Measurements from ENCODE around the gene PELO.

The PELO gene

GRCh38 chr5:52773342-52773741 is 14.4 kb upstream of the PELO start:
- Histone ChIP-seq H3K36me3 (ENCODE audit: insufficient read depth, low read length) (no peaks in the 10 kb centered on the region), H3K9ac (ENCODE audit: low read depth, low read length) (no peak overlapping the region), H3K4me1 (ENCODE audit: control insufficient read depth, insufficient read depth, low read length) (no peaks in the 10 kb centered on the region)

GRCh38 chr5:52774005-52774410 is 13.7 kb upstream of the PELO start:
- Histone ChIP-seq H3K4me1 (ENCODE audit: control insufficient read depth, insufficient read depth, low read length) (no peaks in the 10 kb centered on the region), H3K4me2 (ENCODE audit: low read length) (no peak overlapping the region), H3K4me3 (ENCODE audit: low read length) (no peak overlapping the region), H3K9me3 (replicated peaks; ENCODE audit: low read length) (no peaks in the 10 kb centered on the region), H3K36me3 (ENCODE audit: insufficient read depth, low read length) (no peaks in the 10 kb centered on the region), H3K9ac (ENCODE audit: low read depth, low read length) (no peak overlapping the region), H3K27me3 (ENCODE audit: control insufficient read depth, insufficient read depth, low read length) (no peaks in the 10 kb centered on the region)

More at GRCh38 chr5:52773342-52773741, 14.4 kb upstream of the PELO start:
- Histone ChIP-seq H3K27me3 (ENCODE audit: control insufficient read depth, insufficient read depth, low read length) (no peaks in the 10 kb centered on the region), H3K4me3 (ENCODE audit: low read length) (no peak overlapping the region), H3K9me3 (replicated peaks; ENCODE audit: low read length) (no peaks in the 10 kb centered on the region), H3K4me2 (ENCODE audit: low read length) (no peak overlapping the region)

GRCh38 chr5:52776116-52776515 is 11.6 kb upstream of the PELO start:
- no peaks in the 10 kb centered on the region for H3K27me3 ChIP-seq (ENCODE audit: control insufficient read depth, insufficient read depth, low read length)
- no peaks in the 10 kb centered on the region for H3K4me1 ChIP-seq (ENCODE audit: control insufficient read depth, insufficient read depth, low read length)
- no peaks in the 10 kb centered on the region for H3K9me3 ChIP-seq (replicated peaks; ENCODE audit: low read length)
- H3K9ac ChIP-seq (ENCODE audit: low read depth, low read length), result no peak overlapping the region
- H3K4me3 ChIP-seq (ENCODE audit: low read length), result no peak overlapping the region
- H3K36me3 ChIP-seq (ENCODE audit: insufficient read depth, low read length), result no peaks in the 10 kb centered on the region
- no peak overlapping the region for H3K4me2 ChIP-seq (ENCODE audit: low read length)

GRCh38 chr5:52777186-52777585 is 10.5 kb upstream of the PELO start:
- Histone ChIP-seq H3K9ac (ENCODE audit: low read depth, low read length) (no peak overlapping the region), H3K9me3 (replicated peaks; ENCODE audit: low read length) (no peaks in the 10 kb centered on the region), H3K4me1 (ENCODE audit: control insufficient read depth, insufficient read depth, low read length) (no peaks in the 10 kb centered on the region), H3K4me3 (ENCODE audit: low read length) (no peak overlapping the region), H3K36me3 (ENCODE audit: insufficient read depth, low read length) (no peaks in the 10 kb centered on the region), H3K4me2 (ENCODE audit: low read length) (no peak overlapping the region), H3K27me3 (ENCODE audit: control insufficient read depth, insufficient read depth, low read length) (no peaks in the 10 kb centered on the region)

GRCh38 chr5:52778781-52779180 is 8.9 kb upstream of the PELO start:
- Histone ChIP-seq H3K4me2 (ENCODE audit: low read length) (no peak overlapping the region), H3K9ac (ENCODE audit: low read depth, low read length) (no peak overlapping the region), H3K36me3 (ENCODE audit: insufficient read depth, low read length) (no peaks in the 10 kb centered on the region), H3K27me3 (ENCODE audit: control insufficient read depth, insufficient read depth, low read length) (no peaks in the 10 kb centered on the region), H3K4me1 (ENCODE audit: control insufficient read depth, insufficient read depth, low read length) (peaks cover 11% of the 10 kb centered on the region), H3K9me3 (replicated peaks; ENCODE audit: low read length) (no peaks in the 10 kb centered on the region), H3K4me3 (ENCODE audit: low read length) (no peak overlapping the region)

GRCh38 chr5:52779213-52779612 is 8.5 kb upstream of the PELO start:
- Histone ChIP-seq H3K4me2 (ENCODE audit: low read length) (no peak overlapping the region), H3K4me3 (ENCODE audit: low read length) (no peak overlapping the region), H3K9me3 (replicated peaks; ENCODE audit: low read length) (no peaks in the 10 kb centered on the region), H3K4me1 (ENCODE audit: control insufficient read depth, insufficient read depth, low read length) (peaks cover 14% of the 10 kb centered on the region), H3K27me3 (ENCODE audit: control insufficient read depth, insufficient read depth, low read length) (no peaks in the 10 kb centered on the region), H3K36me3 (ENCODE audit: insufficient read depth, low read length) (no peaks in the 10 kb centered on the region), H3K9ac (ENCODE audit: low read depth, low read length) (no peak overlapping the region)

GRCh38 chr5:52783226-52783959 is 4.3 kb upstream of the PELO start:
- peaks cover 20% of the 10 kb centered on the region for H3K4me1 ChIP-seq (ENCODE audit: control insufficient read depth, insufficient read depth, low read length)
- H3K9me3 ChIP-seq (replicated peaks; ENCODE audit: low read length), result no peaks in the 10 kb centered on the region
- peak overlapping the region; percentile 31 for H3K4me2 ChIP-seq (ENCODE audit: low read length)
- H3K9ac ChIP-seq (ENCODE audit: low read depth, low read length), result peak overlapping the region; percentile 29
- H3K36me3 ChIP-seq (ENCODE audit: insufficient read depth, low read length), result no peaks in the 10 kb centered on the region
- H3K4me3 ChIP-seq (ENCODE audit: low read length), result no peak overlapping the region
- no peaks in the 10 kb centered on the region for H3K27me3 ChIP-seq (ENCODE audit: control insufficient read depth, insufficient read depth, low read length)

GRCh38 chr5:52784737-52785136 is 3.0 kb upstream of the PELO start:
- Histone ChIP-seq H3K4me2 (ENCODE audit: low read length) (no peak overlapping the region), H3K4me3 (ENCODE audit: low read length) (no peak overlapping the region)

GRCh38 chr5:52786391-52786790 is 1.3 kb upstream of the PELO start:
- H3K9ac ChIP-seq (ENCODE audit: low read depth, low read length), result no peak overlapping the region
- H3K4me2 ChIP-seq (ENCODE audit: low read length), result no peak overlapping the region
- H3K36me3 ChIP-seq (ENCODE audit: insufficient read depth, low read length), result no peaks in the 10 kb centered on the region
- peaks cover 32% of the 10 kb centered on the region for H3K4me1 ChIP-seq (ENCODE audit: control insufficient read depth, insufficient read depth, low read length)
- no peaks in the 10 kb centered on the region for H3K27me3 ChIP-seq (ENCODE audit: control insufficient read depth, insufficient read depth, low read length)
- no peak overlapping the region for H3K4me3 ChIP-seq (ENCODE audit: low read length)
- no peaks in the 10 kb centered on the region for H3K9me3 ChIP-seq (replicated peaks; ENCODE audit: low read length)

More at GRCh38 chr5:52784737-52785136, 3.0 kb upstream of the PELO start:
- no peaks in the 10 kb centered on the region for H3K27me3 ChIP-seq (ENCODE audit: control insufficient read depth, insufficient read depth, low read length)
- H3K9me3 ChIP-seq (replicated peaks; ENCODE audit: low read length), result no peaks in the 10 kb centered on the region
- H3K4me1 ChIP-seq (ENCODE audit: control insufficient read depth, insufficient read depth, low read length), result peaks cover 32% of the 10 kb centered on the region
- no peaks in the 10 kb centered on the region for H3K36me3 ChIP-seq (ENCODE audit: insufficient read depth, low read length)
- no peak overlapping the region for H3K9ac ChIP-seq (ENCODE audit: low read depth, low read length)

- H3K4me2 ChIP-seq (ENCODE audit: low read length), result peak overlapping the region; percentile 87
- H3K9ac ChIP-seq (ENCODE audit: low read depth, low read length), result peak overlapping the region; percentile 72
- no peaks in the 10 kb centered on the region for H3K9me3 ChIP-seq (replicated peaks; ENCODE audit: low read length)
- H3K4me3 ChIP-seq (ENCODE audit: low read length), result peak overlapping the region; percentile 77
- H3K27me3 ChIP-seq (ENCODE audit: control insufficient read depth, insufficient read depth, low read length), result no peaks in the 10 kb centered on the region
- H3K36me3 ChIP-seq (ENCODE audit: insufficient read depth, low read length), result no peaks in the 10 kb centered on the region
- peaks cover 32% of the 10 kb centered on the region for H3K4me1 ChIP-seq (ENCODE audit: control insufficient read depth, insufficient read depth, low read length)
Measured at GRCh38 chr5:52786949-52787599, 642 bp upstream of the PELO start.

- H3K9ac ChIP-seq (ENCODE audit: low read depth, low read length), result peak overlapping the region; percentile 72
- H3K4me3 ChIP-seq (ENCODE audit: low read length), result peak overlapping the region; percentile 77
- H3K4me2 ChIP-seq (ENCODE audit: low read length), result peak overlapping the region; percentile 87
- H3K27me3 ChIP-seq (ENCODE audit: control insufficient read depth, insufficient read depth, low read length), result no peaks in the 10 kb centered on the region
- peaks cover 24% of the 10 kb centered on the region for H3K4me1 ChIP-seq (ENCODE audit: control insufficient read depth, insufficient read depth, low read length)
- no peaks in the 10 kb centered on the region for H3K36me3 ChIP-seq (ENCODE audit: insufficient read depth, low read length)
- H3K9me3 ChIP-seq (replicated peaks; ENCODE audit: low read length), result no peaks in the 10 kb centered on the region
Measured at GRCh38 chr5:52788505-52788821, 747 bp downstream of the PELO start.

- Histone ChIP-seq H3K9me3 (replicated peaks; ENCODE audit: low read length) (no peaks in the 10 kb centered on the region), H3K4me2 (ENCODE audit: low read length) (peak overlapping the region; percentile 87), H3K36me3 (ENCODE audit: insufficient read depth, low read length) (no peaks in the 10 kb centered on the region), H3K27me3 (ENCODE audit: control insufficient read depth, insufficient read depth, low read length) (no peaks in the 10 kb centered on the region), H3K4me1 (ENCODE audit: control insufficient read depth, insufficient read depth, low read length) (peaks cover 18% of the 10 kb centered on the region), H3K9ac (ENCODE audit: low read depth, low read length) (no peak overlapping the region), H3K4me3 (ENCODE audit: low read length) (peak overlapping the region; percentile 77)
Measured at GRCh38 chr5:52789378-52789777, 1.7 kb downstream of the PELO start.
